Left ventricle myocardium inferior (tissue), 1 donor: Measurements from ENCODE around the gene RNF227. TPM values are rescaled to one million over a fixed set of nuclear protein-coding genes. Genes with fewer than 3 reads are reported as not detected.

Experiments
- DNase-seq: peaks from one replicate; pipeline ENCODE4 v3.0.0-alpha.2; 2020
- H3K27ac ChIP-seq: fragments of 200-600 bp; replicated peaks from 2 replicates; pipeline ENCODE4 v1.8.0; 2021
- H3K27me3 ChIP-seq: fragments of 200-600 bp; 2 replicates; pipeline ENCODE4 v1.8.0; 2021; ENCODE audit warnings: low read depth
- H3K36me3 ChIP-seq: fragments of 200-600 bp; 2 replicates; pipeline ENCODE4 v1.8.0; 2021
- H3K4me1 ChIP-seq: fragments of 200-600 bp; 2 replicates; pipeline ENCODE4 v1.8.0; 2021
- H3K4me3 ChIP-seq: fragments of 200-600 bp; 2 replicates; pipeline ENCODE4 v1.8.0; 2021; ENCODE audit warnings: mild to moderate bottlenecking, moderate library complexity
- H3K9me3 ChIP-seq: fragments of 200-600 bp; replicated peaks from 2 replicates; pipeline ENCODE4 v1.8.0; 2021
- CTCF ChIP-seq: fragments of 200-600 bp; IDR thresholded peaks from 2 replicates; pipeline ENCODE4 v1.8.0; 2021; ENCODE audit warnings: antibody characterized with exemption, mild to moderate bottlenecking, borderline replicate concordance
- intact Hi-C: fragments of 100-400 bp; cut with micrococcal nuclease; formaldehyde crosslinking; loops from one replicate; pipeline ENCODE4 v1.11.0; 2022
- total RNA-seq: library from RNA; stranded (reverse); fragmentation: NEBNext Ultra II Directional; extraction: Animal tissue kit (Norgen Biotek cat#: 25700); gene quantifications from one replicate; pipeline ENCODE4 v1.2.1, GENCODE V29; 2021
- donor health status: DM: no; HTN: yes; CAD: no; lungs with severe emphysema.

The RNF227 gene
- total RNA-seq, 1 donor from 2014 or later: 1.0 TPM

- Histone ChIP-seq H3K4me3 (no peak overlapping the region), H3K36me3 (peaks cover 12% of the 10 kb centered on the region), H3K27ac (no peak overlapping the region), H3K9me3 (no peaks in the 10 kb centered on the region), H3K4me1 (peaks cover 22% of the 10 kb centered on the region), H3K27me3 (no peaks in the 10 kb centered on the region)
- no peak for DNase-seq
- intact Hi-C loops: no loop called here
- no peak for TF ChIP-seq CTCF
These were observed 35.8 kb downstream of the RNF227 start for GRCh38 chr17:7880076-7880868.

- Histone ChIP-seq H3K4me3 (no peak overlapping the region), H3K27me3 (no peaks in the 10 kb centered on the region), H3K36me3 (peaks cover 12% of the 10 kb centered on the region), H3K27ac (no peak overlapping the region), H3K9me3 (no peaks in the 10 kb centered on the region), H3K4me1 (peaks cover 19% of the 10 kb centered on the region)
- intact Hi-C loops: no loop called here
- no peak for DNase-seq
- no peak for TF ChIP-seq CTCF
These were observed 37.9 kb downstream of the RNF227 start for GRCh38 chr17:7878234-7878633.

GRCh38 chr17:7875804-7876370, 40.2 kb downstream of the RNF227 start:
- no peak for TF ChIP-seq CTCF
- Histone ChIP-seq H3K36me3 (peaks cover 10% of the 10 kb centered on the region), H3K4me1 (peaks cover 1% of the 10 kb centered on the region), H3K27ac (no peak overlapping the region), H3K9me3 (no peaks in the 10 kb centered on the region), H3K4me3 (no peak overlapping the region), H3K27me3 (no peaks in the 10 kb centered on the region)
- intact Hi-C loops: no loop called here
- no peak for DNase-seq

GRCh38 chr17:7873051-7873450, 43.0 kb downstream of the RNF227 start:
- TF ChIP-seq CTCF: no peak
- Histone ChIP-seq H3K27me3 (no peaks in the 10 kb centered on the region), H3K27ac (no peak overlapping the region), H3K4me3 (no peak overlapping the region), H3K4me1 (no peaks in the 10 kb centered on the region), H3K9me3 (no peaks in the 10 kb centered on the region), H3K36me3 (peaks cover 9% of the 10 kb centered on the region)
- no peak for DNase-seq
- intact Hi-C loops: no loop called here

GRCh38 chr17:7867881-7868329, 48.2 kb downstream of the RNF227 start:
- DNase-seq: no peak
- no peak for TF ChIP-seq CTCF
- Histone ChIP-seq H3K27me3 (no peaks in the 10 kb centered on the region), H3K4me1 (no peaks in the 10 kb centered on the region), H3K27ac (no peak overlapping the region), H3K9me3 (peaks cover 3% of the 10 kb centered on the region), H3K36me3 (peaks cover 9% of the 10 kb centered on the region), H3K4me3 (no peak overlapping the region)
- intact Hi-C loops: loop anchor here (10.0 kb wide), 1 partner anchor 117 kb away; no protein-coding TSS in a partner anchor
